ENCODE measurements around the gene FIGNL1.

- TF ChIP-seq POLR2A (IDR thresholded peaks at IDR 0.05) (no peak), CTCF (IDR thresholded peaks at IDR 0.05) (no peak), EP300 (IDR thresholded peaks at IDR 0.05) (no peak), POLR2AphosphoS5 (IDR thresholded peaks at IDR 0.05) (no peak)
Observed at GRCh38 chr7:50499092-50499491, 48.9 kb upstream of the FIGNL1 start.

Measured in upper lobe of left lung (tissue), 4 donors.